Measurements from ENCODE around the gene C6orf52. TPM values are rescaled to one million over a fixed set of nuclear protein-coding genes. Genes with fewer than 3 reads are reported as not detected.

The C6orf52 gene
- total RNA-seq, 1 experiment from 2014 or later, result 3.9 TPM

GRCh38 chr6:10684618-10685017 lies 9.8 kb downstream of the C6orf52 start:
- POLR2A ChIA-PET, result no interaction called here
- intact Hi-C loops (cut with micrococcal nuclease), result no loop called here
- no peaks in the 10 kb centered on the region for H3K27me3 ChIP-seq (ENCODE audit: insufficient read depth, low read length)
- H3K4me3 ChIP-seq (replicated peaks in 1 of 2; ENCODE audit: low read depth in 1 of 2, low read length in 2 of 2), result no peak overlapping the region
- no peak overlapping the region for H3K27ac ChIP-seq (ENCODE audit: low read depth, low read length)
- no peaks in the 10 kb centered on the region for H3K9me3 ChIP-seq (ENCODE audit: control insufficient read depth in 1 of 2, insufficient read depth in 1 of 2, low read depth in 1 of 2, low read length in 2 of 2)
- H3K9me2 ChIP-seq (ENCODE audit: insufficient read depth), result no peaks in the 10 kb centered on the region
- ATAC-seq (no peak), DNase-seq (ENCODE audit: low read depth, low spot score) (no peak)
- BruUV-seq (replicated peaks), result no TSS peak
- CTCF ChIA-PET, result no interaction called here
- H4K20me1 ChIP-seq (ENCODE audit: insufficient read depth), result no peaks in the 10 kb centered on the region
- no peak overlapping the region for H2AFZ ChIP-seq (ENCODE audit: low read depth, low read length, poor library complexity, severe bottlenecking)
- RAD21 ChIA-PET (ENCODE audit: low non-redundant PET in 1 of 2, low total read pairs in 2 of 2, uncharacterized antibody in 2 of 2, unreplicated experiment in 2 of 2), result no interaction called here
- H3K4me1 ChIP-seq (ENCODE audit: control insufficient read depth in 1 of 2, insufficient read depth in 2 of 2, low read length in 2 of 2), result no peaks in the 10 kb centered on the region
- TF ChIP-seq POLR2A (IDR thresholded peaks at IDR 0.05; ENCODE audit: borderline replicate concordance, extremely low read depth, insufficient read depth, insufficient read length), result no peak
- no peak for TF ChIP-seq CBX3 (IDR thresholded peaks at IDR 0.05; ENCODE audit: low read depth)
- no peak for TF ChIP-seq SIN3A (IDR thresholded peaks at IDR 0.05; ENCODE audit: low read depth)
- TF ChIP-seq EGR1 (IDR thresholded peaks at IDR 0.05; ENCODE audit: low read depth), result no peak
- TF ChIP-seq ZNF274 (IDR thresholded peaks at IDR 0.05; ENCODE audit: low read depth, low read length), result no peak
- no peak for TF ChIP-seq EZH2phosphoT487 (IDR thresholded peaks at IDR 0.05; ENCODE audit: borderline replicate concordance)
- TF ChIP-seq, protein P1, sequence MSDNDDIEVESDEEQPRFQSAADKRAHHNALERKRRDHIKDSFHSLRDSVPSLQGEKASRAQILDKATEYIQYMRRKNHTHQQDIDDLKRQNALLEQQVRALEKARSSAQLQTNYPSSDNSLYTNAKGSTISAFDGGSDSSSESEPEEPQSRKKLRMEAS (IDR thresholded peaks at IDR 0.05), result no peak
- TF ChIP-seq ELF1 (IDR thresholded peaks at IDR 0.05; ENCODE audit: borderline replicate concordance, low read depth), result no peak
- TF ChIP-seq FOSL1 (IDR thresholded peaks at IDR 0.05; ENCODE audit: low read depth), result no peak
- no peak for TF ChIP-seq ZFX (IDR thresholded peaks at IDR 0.05)
- TF ChIP-seq TCF7L2 (IDR thresholded peaks at IDR 0.05; ENCODE audit: borderline replicate concordance, extremely low read depth, insufficient read depth, insufficient read length), result no peak
- TF ChIP-seq RAD21 (IDR thresholded peaks at IDR 0.05; ENCODE audit: low read depth), result no peak
- TF ChIP-seq, protein P2, sequence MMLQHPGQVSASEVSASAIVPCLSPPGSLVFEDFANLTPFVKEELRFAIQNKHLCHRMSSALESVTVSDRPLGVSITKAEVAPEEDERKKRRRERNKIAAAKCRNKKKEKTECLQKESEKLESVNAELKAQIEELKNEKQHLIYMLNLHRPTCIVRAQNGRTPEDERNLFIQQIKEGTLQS (IDR thresholded peaks at IDR 0.05), result no peak
- no peak for TF ChIP-seq CEBPB (IDR thresholded peaks at IDR 0.05; ENCODE audit: low read depth)
- no peak for TF ChIP-seq JUND (IDR thresholded peaks at IDR 0.05)
- TF ChIP-seq EZH2 (IDR thresholded peaks at IDR 0.05), result no peak
- no peak for TF ChIP-seq YY1 (IDR thresholded peaks at IDR 0.05; ENCODE audit: extremely low read depth, insufficient replicate concordance, low read depth, low read length)
- H3K4me2 ChIP-seq (ENCODE audit: low read length), result no peak overlapping the region
- H3K36me3 ChIP-seq (ENCODE audit: control insufficient read depth in 1 of 2, insufficient read depth in 2 of 2, low read length in 2 of 2), result no peaks in the 10 kb centered on the region
- H3K9ac ChIP-seq (ENCODE audit: low read length), result no peak overlapping the region
- H3K79me2 ChIP-seq (ENCODE audit: insufficient read depth, low read length), result no peaks in the 10 kb centered on the region

Data from HCT116 (cell line).